Thymus (tissue), 11 donors: Measurements from ENCODE around the gene POC1A. TPM values are rescaled to one million over a fixed set of nuclear protein-coding genes. Genes with fewer than 3 reads are reported as not detected.

Experiments
- DNase-seq, 9 donors: peaks; one replicate each; pipeline ENCODE4 v3.0.0-alpha.2; 2013; ENCODE audit warnings: low spot score in 9 of 9, low read depth in 6 of 9, missing footprints in 1 of 9
- H3K27ac ChIP-seq, 2 donors: one replicate each; pipeline ENCODE4 v1.5.1; 2013; ENCODE audit warnings: control low read depth in 1 of 2, low read depth in 1 of 2, low read length in 1 of 2, mild to moderate bottlenecking in 1 of 2, moderate library complexity in 1 of 2
- H3K27me3 ChIP-seq, 2 donors: one replicate each; pipeline ENCODE4 v1.5.1; 2013; ENCODE audit warnings: low read length in 1 of 2; ENCODE audit not compliant: control insufficient read depth in 2 of 2, insufficient read depth in 1 of 2
- H3K36me3 ChIP-seq, 2 donors: one replicate each; pipeline ENCODE4 v1.5.1; 2013; ENCODE audit warnings: low read length in 1 of 2, mild to moderate bottlenecking in 1 of 2, moderate library complexity in 1 of 2; ENCODE audit not compliant: control insufficient read depth in 2 of 2, insufficient read depth in 2 of 2
- H3K4me1 ChIP-seq, 2 donors: one replicate each; pipeline ENCODE4 v1.5.1; 2013; ENCODE audit warnings: low read length in 2 of 2; ENCODE audit not compliant: control insufficient read depth in 2 of 2, insufficient read depth in 2 of 2
- H3K4me3 ChIP-seq, 2 donors: one replicate each; pipeline ENCODE4 v1.5.1; 2013; ENCODE audit warnings: low read length in 2 of 2, control low read depth in 1 of 2, mild to moderate bottlenecking in 1 of 2
- H3K9me3 ChIP-seq, 2 donors: one replicate each; pipeline ENCODE4 v1.5.1; 2013; ENCODE audit warnings: low read length in 1 of 2, mild to moderate bottlenecking in 1 of 2; ENCODE audit not compliant: control insufficient read depth in 2 of 2, insufficient read depth in 1 of 2
- WGBS: extraction: QIAGEN DNeasy Blood & Tissue Kit; methylation state at CpG from one replicate; pipeline ENCODE4 v1.1.7; 2013; 5-methylcytosine and 5-hydroxymethylcytosine counted together
- polyA plus RNA-seq: library from polyadenylated mRNA; stranded (reverse); fragments of 200-250 nt; gene quantifications from one replicate; pipeline ENCODE4 v1.2.3, GENCODE V29; 2013
- total RNA-seq: library from RNA; stranded (reverse); fragments of 120-200 nt; gene quantifications from one replicate; pipeline ENCODE4 v1.2.4, GENCODE V29; 2013
- donor health status: healthy.

POC1A gene
- total and polyA plus RNA-seq, 2 donors = 2.6 to 12.3 TPM

GRCh38 chr3:52095990-52096775 lies 58.0 kb downstream of the POC1A start:
- Histone ChIP-seq H3K27ac (no peak overlapping the region), H3K36me3 (peaks cover 27 to 34% of the 10 kb centered on the region in 2 donors)
- WGBS = 98% methylated on average over 8 of the region's 8 CpGs

GRCh38 chr3:52094571-52095485 lies 59.4 kb downstream of the POC1A start:
- Histone ChIP-seq H3K36me3 (peaks cover 27 to 34% of the 10 kb centered on the region in 2 donors), H3K9me3 (peaks cover 0 to 3% of the 10 kb centered on the region in 2 donors), H3K4me3 (no peak overlapping the region), H3K27ac (no peak overlapping the region), H3K27me3 (no peaks in the 10 kb centered on the region), H3K4me1 (peaks cover 2 to 9% of the 10 kb centered on the region in 2 donors)
- DNase-seq = no peak
- 97% methylated on average over 11 of the region's 11 CpGs for WGBS

More at GRCh38 chr3:52095990-52096775, 58.0 kb downstream of the POC1A start:
- Histone ChIP-seq H3K4me1 (peaks cover 0 to 5% of the 10 kb centered on the region in 2 donors), H3K4me3 (no peak overlapping the region), H3K9me3 (peaks cover 0 to 5% of the 10 kb centered on the region in 2 donors), H3K27me3 (no peaks in the 10 kb centered on the region)
- DNase-seq = no peak

GRCh38 chr3:52093756-52094545 lies 60.3 kb downstream of the POC1A start:
- no peak for DNase-seq
- WGBS = 99% methylated on average over 7 of the region's 7 CpGs
- peaks cover 26 to 34% of the 10 kb centered on the region in 2 donors for H3K36me3 ChIP-seq
- H3K4me1 ChIP-seq = peaks cover 2 to 14% of the 10 kb centered on the region in 2 donors
- H3K27ac ChIP-seq = no peak overlapping the region
- no peaks in the 10 kb centered on the region for H3K27me3 ChIP-seq
- H3K9me3 ChIP-seq = peaks cover 0 to 3% of the 10 kb centered on the region in 2 donors
- H3K4me3 ChIP-seq = no peak overlapping the region

- peaks cover 2 to 20% of the 10 kb centered on the region in 2 donors for H3K4me1 ChIP-seq
- no peak overlapping the region for H3K27ac ChIP-seq
- H3K4me3 ChIP-seq = no peak overlapping the region
- peaks cover 18 to 36% of the 10 kb centered on the region in 2 donors for H3K36me3 ChIP-seq
- DNase-seq = no peak
- peaks cover 0 to 3% of the 10 kb centered on the region in 2 donors for H3K9me3 ChIP-seq
- WGBS = 99% methylated on average over 7 of the region's 7 CpGs
- no peaks in the 10 kb centered on the region for H3K27me3 ChIP-seq
Measured at GRCh38 chr3:52092891-52093290, 61.3 kb downstream of the POC1A start.

- peaks cover 18 to 32% of the 10 kb centered on the region in 2 donors for H3K36me3 ChIP-seq
- peaks cover 0 to 3% of the 10 kb centered on the region in 2 donors for H3K9me3 ChIP-seq
- H3K27me3 ChIP-seq = no peaks in the 10 kb centered on the region
- whole genome bisulfite sequencing = 91% methylated on average over 1 of the region's 1 CpG
- H3K4me3 ChIP-seq = no peak overlapping the region
- no peak overlapping the region for H3K27ac ChIP-seq
- H3K4me1 ChIP-seq = peaks cover 2 to 25% of the 10 kb centered on the region in 2 donors
- no peak for DNase-seq
Measured at GRCh38 chr3:52092271-52092660, 62.0 kb downstream of the POC1A start.

GRCh38 chr3:52091586-52092270 lies 62.5 kb downstream of the POC1A start:
- peaks cover 0 to 3% of the 10 kb centered on the region in 2 donors for H3K9me3 ChIP-seq
- H3K27ac ChIP-seq = no peak overlapping the region
- 98% methylated on average over 5 of the region's 5 CpGs for WGBS
- no peak for DNase-seq
- no peaks in the 10 kb centered on the region for H3K27me3 ChIP-seq
- H3K36me3 ChIP-seq = peaks cover 18 to 26% of the 10 kb centered on the region in 2 donors
- H3K4me1 ChIP-seq = peaks cover 2 to 30% of the 10 kb centered on the region in 2 donors
- H3K4me3 ChIP-seq = no peak overlapping the region

GRCh38 chr3:52090933-52091468 lies 63.2 kb downstream of the POC1A start:
- peaks cover 2 to 37% of the 10 kb centered on the region in 2 donors for H3K4me1 ChIP-seq
- WGBS = 94% methylated on average over 8 of the region's 8 CpGs
- peaks cover 0 to 3% of the 10 kb centered on the region in 2 donors for H3K9me3 ChIP-seq
- H3K27ac ChIP-seq = no peak overlapping the region
- no peak for DNase-seq
- no peak overlapping the region for H3K4me3 ChIP-seq
- peaks cover 14 to 24% of the 10 kb centered on the region in 2 donors for H3K36me3 ChIP-seq
- H3K27me3 ChIP-seq = no peaks in the 10 kb centered on the region
